ENCODE data around the gene PTPRG. TPM values are rescaled to one million over a fixed set of nuclear protein-coding genes. Genes with fewer than 3 reads are reported as not detected.

PTPRG gene
- total and polyA plus RNA-seq, 2 experiments from 2014 or later, result 24.4 to 131 TPM

- Histone ChIP-seq H3K79me2 (replicated peaks; ENCODE audit: insufficient read depth) (peaks cover 93% of the 10 kb centered on the region), H2AFZ (no peak overlapping the region), H4K20me1 (replicated peaks; ENCODE audit: insufficient read depth) (peaks cover 2% of the 10 kb centered on the region; the same call in 1 of the 2 replicates), H3K9me2 (ENCODE audit: insufficient read depth) (no peaks in the 10 kb centered on the region), H3K36me3 (ENCODE audit: insufficient read depth) (no peaks in the 10 kb centered on the region), H3K27ac (ENCODE audit: low read depth) (no peak overlapping the region), H3F3A (replicated peaks; ENCODE audit: low read depth) (no peaks in the 10 kb centered on the region), H3K27me3 (ENCODE audit: insufficient read depth) (no peaks in the 10 kb centered on the region), H3K4me2 (no peak overlapping the region), H3K4me3 (no peak overlapping the region), H3K4me1 (ENCODE audit: insufficient read depth) (peaks cover 47% of the 10 kb centered on the region)
- Mint-ChIP-seq H3K9me3 (no peaks in the 10 kb centered on the region; the same call in 2 of the 3 replicates), H3K4me3 (no peak overlapping the region), H3K27me3 (ENCODE audit: insufficient read depth, low read depth, poor library complexity) (peaks cover 3% of the 10 kb centered on the region), H3K4me1 (peaks cover 45% of the 10 kb centered on the region), H3K27ac (no peak overlapping the region), H3K36me3 (ENCODE audit: low read depth) (peaks cover 13% of the 10 kb centered on the region)
- no peak for TF ChIP-seq CREB1 (CRISPR knock-in tag; IDR thresholded peaks at IDR 0.05; ENCODE audit: low read depth)
- no peak for TF ChIP-seq ETS1 (IDR thresholded peaks at IDR 0.05)
- TF ChIP-seq ZNF331 (CRISPR knock-in tag; IDR thresholded peaks at IDR 0.05; ENCODE audit: low read depth), result no peak
- TF ChIP-seq REST (IDR thresholded peaks at IDR 0.05; ENCODE audit: unreplicated experiment), result no peak
- TF ChIP-seq NANOG (IDR thresholded peaks at IDR 0.05; ENCODE audit: borderline replicate concordance), result no peak
- TF ChIP-seq ZNF462 (CRISPR knock-in tag; IDR thresholded peaks at IDR 0.05), result no peak
- ATAC-seq (no peak), DNase-seq (ENCODE audit: low spot score) (no peak)
Observed at GRCh38 chr3:61736506-61736905, 175.1 kb downstream of the PTPRG start.

All from GM23338 (cell line).